Measurements from ENCODE around the gene KAZALD1. TPM values are rescaled to one million over a fixed set of nuclear protein-coding genes. Genes with fewer than 3 reads are reported as not detected.

KAZALD1 gene
- polyA plus RNA-seq = 1.2 and 1.6 TPM in 2 replicates
- polyA minus RNA-seq = 1.5 and 1.6 TPM in 2 replicates

- peaks cover 3% of the 10 kb centered on the region for H3F3A ChIP-seq (ENCODE audit: insufficient read depth, low read length, poor library complexity, severe bottlenecking)
- H4K20me1 ChIP-seq (ENCODE audit: insufficient read depth) = no peaks in the 10 kb centered on the region
- no peaks in the 10 kb centered on the region for H3K9me2 ChIP-seq (ENCODE audit: insufficient read depth, low read length)
- H3K27me3 ChIP-seq (ENCODE audit: insufficient read depth, low read depth, low read length) = peaks cover 58% of the 10 kb centered on the region
- H3K36me3 ChIP-seq (ENCODE audit: insufficient read depth, low read length) = no peaks in the 10 kb centered on the region
- TF ChIP-seq SMC3 (conservative IDR thresholded peaks at IDR 0.05; ENCODE audit: poor library complexity) (no peak), TAF1 (IDR thresholded peaks at IDR 0.05; ENCODE audit: low read depth) (no peak), RAD21 (conservative IDR thresholded peaks at IDR 0.05) (no peak)
- TF ChIP-seq, protein P1, sequence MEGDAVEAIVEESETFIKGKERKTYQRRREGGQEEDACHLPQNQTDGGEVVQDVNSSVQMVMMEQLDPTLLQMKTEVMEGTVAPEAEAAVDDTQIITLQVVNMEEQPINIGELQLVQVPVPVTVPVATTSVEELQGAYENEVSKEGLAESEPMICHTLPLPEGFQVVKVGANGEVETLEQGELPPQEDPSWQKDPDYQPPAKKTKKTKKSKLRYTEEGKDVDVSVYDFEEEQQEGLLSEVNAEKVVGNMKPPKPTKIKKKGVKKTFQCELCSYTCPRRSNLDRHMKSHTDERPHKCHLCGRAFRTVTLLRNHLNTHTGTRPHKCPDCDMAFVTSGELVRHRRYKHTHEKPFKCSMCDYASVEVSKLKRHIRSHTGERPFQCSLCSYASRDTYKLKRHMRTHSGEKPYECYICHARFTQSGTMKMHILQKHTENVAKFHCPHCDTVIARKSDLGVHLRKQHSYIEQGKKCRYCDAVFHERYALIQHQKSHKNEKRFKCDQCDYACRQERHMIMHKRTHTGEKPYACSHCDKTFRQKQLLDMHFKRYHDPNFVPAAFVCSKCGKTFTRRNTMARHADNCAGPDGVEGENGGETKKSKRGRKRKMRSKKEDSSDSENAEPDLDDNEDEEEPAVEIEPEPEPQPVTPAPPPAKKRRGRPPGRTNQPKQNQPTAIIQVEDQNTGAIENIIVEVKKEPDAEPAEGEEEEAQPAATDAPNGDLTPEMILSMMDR (IDR thresholded peaks at IDR 0.05; ENCODE audit: poor library complexity, severe bottlenecking) = no peak
- TF ChIP-seq, protein P2, sequence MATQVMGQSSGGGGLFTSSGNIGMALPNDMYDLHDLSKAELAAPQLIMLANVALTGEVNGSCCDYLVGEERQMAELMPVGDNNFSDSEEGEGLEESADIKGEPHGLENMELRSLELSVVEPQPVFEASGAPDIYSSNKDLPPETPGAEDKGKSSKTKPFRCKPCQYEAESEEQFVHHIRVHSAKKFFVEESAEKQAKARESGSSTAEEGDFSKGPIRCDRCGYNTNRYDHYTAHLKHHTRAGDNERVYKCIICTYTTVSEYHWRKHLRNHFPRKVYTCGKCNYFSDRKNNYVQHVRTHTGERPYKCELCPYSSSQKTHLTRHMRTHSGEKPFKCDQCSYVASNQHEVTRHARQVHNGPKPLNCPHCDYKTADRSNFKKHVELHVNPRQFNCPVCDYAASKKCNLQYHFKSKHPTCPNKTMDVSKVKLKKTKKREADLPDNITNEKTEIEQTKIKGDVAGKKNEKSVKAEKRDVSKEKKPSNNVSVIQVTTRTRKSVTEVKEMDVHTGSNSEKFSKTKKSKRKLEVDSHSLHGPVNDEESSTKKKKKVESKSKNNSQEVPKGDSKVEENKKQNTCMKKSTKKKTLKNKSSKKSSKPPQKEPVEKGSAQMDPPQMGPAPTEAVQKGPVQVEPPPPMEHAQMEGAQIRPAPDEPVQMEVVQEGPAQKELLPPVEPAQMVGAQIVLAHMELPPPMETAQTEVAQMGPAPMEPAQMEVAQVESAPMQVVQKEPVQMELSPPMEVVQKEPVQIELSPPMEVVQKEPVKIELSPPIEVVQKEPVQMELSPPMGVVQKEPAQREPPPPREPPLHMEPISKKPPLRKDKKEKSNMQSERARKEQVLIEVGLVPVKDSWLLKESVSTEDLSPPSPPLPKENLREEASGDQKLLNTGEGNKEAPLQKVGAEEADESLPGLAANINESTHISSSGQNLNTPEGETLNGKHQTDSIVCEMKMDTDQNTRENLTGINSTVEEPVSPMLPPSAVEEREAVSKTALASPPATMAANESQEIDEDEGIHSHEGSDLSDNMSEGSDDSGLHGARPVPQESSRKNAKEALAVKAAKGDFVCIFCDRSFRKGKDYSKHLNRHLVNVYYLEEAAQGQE (IDR thresholded peaks at IDR 0.05; ENCODE audit: borderline replicate concordance) = no peak
- H3K79me2 ChIP-seq (replicated peaks; ENCODE audit: insufficient read depth, low read length) = no peaks in the 10 kb centered on the region
- peak within 1 kb of the TSS; percentile 94 for H3K4me3 ChIP-seq (ENCODE audit: low read length)
- H3K4me2 ChIP-seq (ENCODE audit: low read length) = no peak within 1 kb of the TSS
- peak within 1 kb of the TSS; percentile 88 for H3K27ac ChIP-seq (ENCODE audit: low read length)
- peak within 1 kb of the TSS; percentile 94 for H3K9ac ChIP-seq (ENCODE audit: low read length)
- no peaks in the 10 kb centered on the region for H3K9me3 ChIP-seq (ENCODE audit: low read length)
- H2AFZ ChIP-seq (ENCODE audit: low read depth, low read length) = peak within 1 kb of the TSS; percentile 99
Measured at GRCh38 chr10:101061624-101062231, at the start of gene KAZALD1. KAZALD1 (plus strand) TSS chr10:101061989; CDS start chr10:101062593, 604 bp downstream.

- H4K20me1 ChIP-seq (ENCODE audit: insufficient read depth) = no peaks in the 10 kb centered on the region
- no peaks in the 10 kb centered on the region for H3K79me2 ChIP-seq (replicated peaks; ENCODE audit: insufficient read depth, low read length)
- H3K9ac ChIP-seq (ENCODE audit: low read length) = no peak overlapping the region
- H3K27me3 ChIP-seq (ENCODE audit: insufficient read depth, low read depth, low read length) = peaks cover 26% of the 10 kb centered on the region
- H3K4me3 ChIP-seq (ENCODE audit: low read length) = no peak overlapping the region
- no peak overlapping the region for H3K4me2 ChIP-seq (ENCODE audit: low read length)
- no peaks in the 10 kb centered on the region for H3K9me2 ChIP-seq (ENCODE audit: insufficient read depth, low read length)
- TF ChIP-seq, protein P1 (IDR thresholded peaks at IDR 0.05; ENCODE audit: poor library complexity, severe bottlenecking) = peak; percentile 71
- TF ChIP-seq TAF1 (IDR thresholded peaks at IDR 0.05; ENCODE audit: low read depth) (no peak), SMC3 (conservative IDR thresholded peaks at IDR 0.05; ENCODE audit: poor library complexity) (peak; percentile 37), RAD21 (conservative IDR thresholded peaks at IDR 0.05) (peak; percentile 34)
- H3K27ac ChIP-seq (ENCODE audit: low read length) = no peak overlapping the region
- H3F3A ChIP-seq (ENCODE audit: insufficient read depth, low read length, poor library complexity, severe bottlenecking) = no peaks in the 10 kb centered on the region
- no peaks in the 10 kb centered on the region for H3K36me3 ChIP-seq (ENCODE audit: insufficient read depth, low read length)
- H2AFZ ChIP-seq (ENCODE audit: low read depth, low read length) = no peak overlapping the region
- H3K9me3 ChIP-seq (ENCODE audit: low read length) = no peaks in the 10 kb centered on the region
Measured at GRCh38 chr10:101012525-101013364, 49.0 kb upstream of the KAZALD1 start.
